Measurements from ENCODE around the gene ARID1B.

GRCh38 chr6:156944412-156944811 lies 167.2 kb downstream of the ARID1B start:
- TF ChIP-seq CTCF (IDR thresholded peaks at IDR 0.05 in 8 of 11, conservative IDR thresholded peaks at IDR 0.05 in 3 of 11) (no peak), POLR2AphosphoS5 (IDR thresholded peaks at IDR 0.05) (no peak), POLR2A (IDR thresholded peaks at IDR 0.05) (no peak)
